Naive thymus-derived CD8-positive, alpha-beta T cell (primary cell): Measurements from ENCODE around the gene LGALS8. TPM values are rescaled to one million over a fixed set of nuclear protein-coding genes. Genes with fewer than 3 reads are reported as not detected.
"Not testable (repeated sequence)": the region's sequence is repeated elsewhere in the genome, so short reads cannot be mapped to it uniquely, and the experiment has no call there.

Source experiments
- ATAC-seq, 2 donors: fragments of 150-1000 bp; cut with Tn5 transposase in 1 of 2; sonication (Bioruptor Pico), chemical (Tn5 transposase) in 1 of 2; 1 replicate in 1 of 2; 2 replicates in 1 of 2; pipeline ENCODE4 v1.10.0; 2021; ENCODE audit warnings: mild to moderate bottlenecking in 2 of 2, moderate library complexity in 2 of 2
- POLR2A ChIA-PET: fragments of 350-600 bp; sonication (Branson Sonifier 250); formaldehyde crosslinking; loops from one replicate; lab custom pipeline; 2021; ENCODE audit warnings: antibody characterized with exemption; lab: Charles Lee
- DNase-seq, 10 donors: peaks; one replicate each; pipeline versions ENCODE4 v3.0.0 to v3.0.0-alpha.2; 2020 to 2022
- H3K27ac Mint-ChIP-seq, 10 donors: one replicate each; pipeline ENCODE4 v1.8.0; 2020 to 2022; ENCODE audit warnings: mild to moderate bottlenecking in 10 of 10, mixed read lengths in 10 of 10, moderate library complexity in 4 of 10, inconsistent platforms in 1 of 10
- H3K27me3 Mint-ChIP-seq, 5 donors: one replicate each; pipeline ENCODE4 v1.8.0; 2021 to 2022; ENCODE audit warnings: mixed read lengths in 5 of 5
- H3K36me3 Mint-ChIP-seq, 3 donors: one replicate each; pipeline ENCODE4 v1.8.0; 2020 to 2022; ENCODE audit warnings: mixed read lengths in 3 of 3, mild to moderate bottlenecking in 2 of 3, inconsistent platforms in 1 of 3
- H3K4me1 Mint-ChIP-seq, 4 donors: one replicate each; pipeline ENCODE4 v1.8.0; 2021 to 2022; ENCODE audit warnings: mixed read lengths in 4 of 4
- H3K4me3 Mint-ChIP-seq, 10 donors: one replicate each; pipeline ENCODE4 v1.8.0; 2020 to 2022; ENCODE audit warnings: mild to moderate bottlenecking in 10 of 10, mixed read lengths in 10 of 10, moderate library complexity in 6 of 10, inconsistent platforms in 1 of 10
- H3K9me3 Mint-ChIP-seq, 9 donors: one replicate each; pipeline ENCODE4 v1.8.0; 2020 to 2022; ENCODE audit warnings: mixed read lengths in 9 of 9, mild to moderate bottlenecking in 3 of 9, inconsistent platforms in 1 of 9, moderate library complexity in 1 of 9
- polyA plus RNA-seq, 3 donors: library from polyadenylated mRNA; unstranded; fragments of 300-500 nt; fragmentation: Illumina TruSeq; gene quantifications; one replicate each; pipeline ENCODE4 v1.2.3, GENCODE V29; 2021
- total RNA-seq, 8 experiments: library from RNA in 2 of 8; stranded (reverse) in 2 of 8; gene quantifications; one replicate each; pipeline ENCODE4 v1.2.3 and lab custom pipeline; 2021 to 2026

The LGALS8 gene
- total RNA-seq (100 to 1,000 TPM; 102 to 113 TPM), polyA plus RNA-seq (10 to 100 TPM; 29.3 to 40.8 (median 36.3) TPM), total RNA-seq (lab: John Stamatoyannopoulos, UW) (80.0 to 241 (median 141) reads per million in 6 experiments)

DNA sequence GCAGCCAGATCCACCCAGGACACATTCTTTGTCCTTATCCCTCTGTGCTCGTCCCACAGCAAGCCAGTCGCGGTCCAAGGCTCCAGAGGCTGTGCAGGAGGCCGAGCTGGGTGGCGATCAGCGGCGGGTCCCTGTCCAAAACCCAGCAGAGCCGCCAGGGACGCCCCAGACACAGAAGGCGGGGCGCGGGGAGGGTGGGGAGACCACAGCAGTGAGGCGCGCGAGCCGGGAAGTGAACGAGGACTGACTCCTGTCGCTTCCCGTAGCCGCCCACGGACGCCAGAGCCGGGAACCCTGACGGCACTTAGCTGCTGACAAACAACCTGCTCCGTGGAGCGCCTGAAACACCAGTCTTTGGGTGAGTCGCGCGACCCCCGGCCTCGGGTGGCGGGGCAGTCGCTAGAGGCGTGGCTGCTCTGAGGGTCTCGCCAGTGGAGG is at the start of gene LGALS8:
TSS of gene LGALS8 (plus strand) at position 279 of the 438 bp plus-strand sequence. CDS start 2,089 bp downstream, outside the sequence.
- Mint-ChIP-seq H3K4me3 (peak within 1 kb of the TSS; percentile 92 to 100 (median 99)), H3K4me1 (peaks cover 11 to 29% (median 22%) of the 10 kb centered on the region in 4 donors), H3K36me3 (peaks cover 0 to 25% (median 5%) of the 10 kb centered on the region in 3 donors), H3K9me3 (no peaks in the 10 kb centered on the region), H3K27ac (peak within 1 kb of the TSS; percentile 93 to 100 (median 98)), H3K27me3 (peaks cover 0 to 5% (median 0%) of the 10 kb centered on the region in 5 donors)
- POLR2A ChIA-PET: interaction anchor here (1.0 kb wide), 1 partner anchor 22 kb away, joined by 3 read pairs; no protein-coding TSS in a partner anchor
- ATAC-seq: peak; percentile 84 to 86
- DNase-seq: peak; percentile 74 to 90 (median 80)

DNA sequence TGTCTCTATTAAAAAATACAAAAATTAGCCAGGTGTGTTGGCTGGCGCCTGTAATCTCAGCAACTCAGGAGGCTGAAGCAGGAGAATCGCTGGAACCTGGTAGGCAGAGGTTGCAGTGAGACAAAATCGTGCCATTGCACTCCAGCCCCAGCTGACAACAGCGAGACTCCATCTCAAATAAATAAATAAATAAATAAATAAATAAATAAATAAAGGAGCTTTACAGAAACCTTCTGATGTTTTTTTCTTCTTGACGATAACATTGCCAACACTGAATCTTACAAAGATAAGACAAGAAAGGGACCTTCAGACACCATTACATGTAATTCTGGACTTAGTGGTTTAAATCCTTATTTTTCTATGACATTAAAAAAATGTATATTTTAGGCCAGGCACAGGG is 47.8 kb upstream of the LGALS8 start:
- no peak overlapping the region for H3K27ac Mint-ChIP-seq
- H3K4me1 Mint-ChIP-seq: no peaks in the 10 kb centered on the region
- no peaks in the 10 kb centered on the region for H3K36me3 Mint-ChIP-seq
- DNase-seq: no peak
- no peak for ATAC-seq
- no peak overlapping the region for H3K4me3 Mint-ChIP-seq
- peaks cover 2 to 9% (median 6%) of the 10 kb centered on the region in 5 donors for H3K27me3 Mint-ChIP-seq
- no peaks in the 10 kb centered on the region for H3K9me3 Mint-ChIP-seq
- POLR2A ChIA-PET: no interaction called here

DNA sequence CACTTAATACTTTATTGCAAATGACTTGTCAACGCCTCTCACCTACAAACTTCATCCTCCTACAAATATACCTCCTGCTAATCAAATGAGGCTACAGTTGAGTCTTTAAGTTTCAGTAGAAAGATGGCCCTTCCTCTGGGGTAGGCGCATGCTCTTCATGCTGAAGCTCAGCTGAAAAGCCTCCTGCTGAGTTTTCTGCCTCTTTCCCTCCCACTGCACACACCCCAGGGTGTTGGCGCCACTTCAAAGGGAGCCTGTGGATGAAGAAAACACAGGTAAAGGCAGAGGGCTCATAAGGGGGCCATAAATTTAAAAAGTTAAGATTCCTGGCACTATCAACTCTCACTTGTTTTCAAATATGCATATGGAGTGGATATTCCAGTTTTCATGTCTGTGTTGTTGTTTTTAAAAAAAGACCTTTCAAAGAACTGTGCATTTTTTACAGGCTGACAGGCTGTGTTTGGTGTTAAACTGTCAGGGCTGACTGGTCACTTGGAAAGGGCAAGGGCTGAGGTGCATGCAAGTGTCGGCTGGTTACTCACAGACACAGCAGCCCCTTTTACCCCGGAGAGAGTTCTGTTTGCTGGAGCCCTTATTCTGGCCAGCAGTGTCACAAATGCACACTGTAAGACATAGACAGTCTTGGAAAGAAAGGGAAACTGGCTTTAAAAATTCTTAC is 42.9 kb upstream of the LGALS8 start:
- Mint-ChIP-seq H3K27ac (no peak overlapping the region), H3K9me3 (no peaks in the 10 kb centered on the region), H3K27me3 (peaks cover 0 to 8% (median 3%) of the 10 kb centered on the region in 5 donors), H3K4me3 (no peak overlapping the region), H3K36me3 (no peaks in the 10 kb centered on the region), H3K4me1 (no peaks in the 10 kb centered on the region)
- POLR2A ChIA-PET: no interaction called here
- DNase-seq (no peak), ATAC-seq (no peak)

DNA sequence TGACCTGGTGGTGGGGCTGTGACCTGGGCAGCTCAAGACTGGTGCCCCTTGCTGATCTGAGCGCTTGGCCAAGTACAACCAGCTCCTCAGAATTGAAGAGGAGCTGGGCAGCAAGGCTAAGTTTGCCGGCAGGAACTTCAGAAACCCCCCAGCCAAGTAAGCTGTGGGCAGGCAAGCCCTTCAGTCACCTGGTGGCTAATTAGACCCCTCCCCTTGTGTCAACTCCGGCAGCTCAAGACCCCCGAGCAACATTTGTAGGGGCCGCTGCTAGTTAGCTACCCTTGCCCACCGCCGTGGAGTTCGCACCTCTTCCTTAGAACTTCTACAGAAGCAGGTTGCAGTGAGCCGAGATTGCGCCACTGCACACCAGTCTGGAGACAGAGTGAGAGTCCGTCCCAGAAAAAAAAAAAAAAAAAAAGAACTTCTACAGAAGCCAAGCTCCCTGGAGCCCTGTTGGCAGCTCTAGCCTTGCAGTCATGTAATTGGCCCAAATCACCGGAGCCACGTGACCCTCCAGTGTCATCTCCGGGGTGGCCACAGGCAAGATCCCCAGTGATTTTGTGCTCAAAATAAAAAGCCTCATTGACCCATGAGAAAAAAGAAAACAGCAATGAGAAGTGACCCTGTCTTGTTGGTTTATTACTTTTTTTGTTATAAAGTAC is 39.3 kb upstream of the LGALS8 start:
- ATAC-seq (no peak), DNase-seq (no peak)
- Mint-ChIP-seq H3K27ac (no peak overlapping the region), H3K9me3 (no peaks in the 10 kb centered on the region), H3K4me3 (no peak overlapping the region), H3K36me3 (no peaks in the 10 kb centered on the region), H3K27me3 (peaks cover 0 to 9% (median 0%) of the 10 kb centered on the region in 5 donors), H3K4me1 (no peaks in the 10 kb centered on the region)
- POLR2A ChIA-PET: no interaction called here

DNA sequence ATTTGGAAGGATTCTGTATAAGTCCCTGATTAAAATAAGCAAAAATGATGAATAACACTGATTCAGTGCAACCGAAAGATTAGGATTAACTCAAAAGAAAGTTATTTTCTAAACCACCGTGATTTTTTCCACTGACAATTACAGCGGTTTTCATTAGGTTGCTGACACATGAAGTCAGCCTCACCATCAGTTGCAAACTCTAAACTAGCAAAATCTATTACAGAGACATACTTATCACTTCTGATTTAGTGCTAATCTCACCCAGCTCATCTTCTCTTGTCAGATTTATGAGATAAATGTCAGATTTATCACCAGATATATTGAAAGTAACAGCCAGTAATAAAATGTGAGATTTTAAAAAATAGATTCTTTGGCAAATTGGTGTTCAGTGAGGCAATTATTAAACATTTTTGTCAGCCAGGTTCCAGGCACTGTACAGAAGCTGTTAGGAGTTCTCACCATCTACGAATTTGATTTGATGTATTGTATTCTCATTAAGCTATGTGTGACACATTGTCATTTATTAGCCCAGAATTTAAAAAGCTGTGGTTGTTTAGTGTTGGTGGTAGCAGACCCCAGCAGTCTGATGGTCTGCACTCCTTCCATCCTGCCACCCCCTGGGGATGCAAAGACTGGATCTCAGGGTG is 37.3 kb upstream of the LGALS8 start:
- Mint-ChIP-seq H3K4me3 (no peak overlapping the region), H3K27ac (peak overlapping the region in 1 of 10 donors; percentile 41), H3K27me3 (peaks cover 5 to 25% (median 12%) of the 10 kb centered on the region in 5 donors), H3K9me3 (no peaks in the 10 kb centered on the region), H3K36me3 (no peaks in the 10 kb centered on the region), H3K4me1 (peaks cover 5 to 7% (median 6%) of the 10 kb centered on the region in 4 donors)
- ATAC-seq (no peak), DNase-seq (no peak)
- POLR2A ChIA-PET: no interaction called here

DNA sequence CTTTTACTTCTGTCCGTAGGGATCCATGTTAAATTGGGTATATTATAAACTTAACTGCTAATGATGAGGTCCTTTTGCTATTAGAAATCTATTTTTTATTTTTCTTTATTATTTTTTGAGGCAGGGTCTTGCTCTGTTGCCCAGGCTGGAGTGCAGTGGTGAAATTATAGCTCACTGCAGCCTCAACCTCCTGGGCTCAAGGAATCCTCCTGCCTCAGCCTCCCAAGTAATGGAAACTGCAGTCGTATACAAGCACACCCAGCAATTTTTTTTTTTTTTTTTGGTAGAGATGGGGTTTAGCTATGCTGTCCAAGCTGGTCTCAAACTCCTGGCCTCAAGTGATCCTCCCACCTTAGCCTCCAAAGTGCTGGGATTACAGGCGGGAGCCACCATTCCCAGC is 34.6 kb upstream of the LGALS8 start:
- H3K9me3 Mint-ChIP-seq, H3K4me3 Mint-ChIP-seq, H3K27ac Mint-ChIP-seq, DNase-seq, ATAC-seq, POLR2A ChIA-PET, H3K36me3 Mint-ChIP-seq: not testable (repeated sequence)
- H3K27me3 Mint-ChIP-seq: peaks cover 5 to 37% (median 22%) of the 10 kb centered on the region in 5 donors
- peaks cover 7 to 11% (median 8%) of the 10 kb centered on the region in 4 donors for H3K4me1 Mint-ChIP-seq

DNA sequence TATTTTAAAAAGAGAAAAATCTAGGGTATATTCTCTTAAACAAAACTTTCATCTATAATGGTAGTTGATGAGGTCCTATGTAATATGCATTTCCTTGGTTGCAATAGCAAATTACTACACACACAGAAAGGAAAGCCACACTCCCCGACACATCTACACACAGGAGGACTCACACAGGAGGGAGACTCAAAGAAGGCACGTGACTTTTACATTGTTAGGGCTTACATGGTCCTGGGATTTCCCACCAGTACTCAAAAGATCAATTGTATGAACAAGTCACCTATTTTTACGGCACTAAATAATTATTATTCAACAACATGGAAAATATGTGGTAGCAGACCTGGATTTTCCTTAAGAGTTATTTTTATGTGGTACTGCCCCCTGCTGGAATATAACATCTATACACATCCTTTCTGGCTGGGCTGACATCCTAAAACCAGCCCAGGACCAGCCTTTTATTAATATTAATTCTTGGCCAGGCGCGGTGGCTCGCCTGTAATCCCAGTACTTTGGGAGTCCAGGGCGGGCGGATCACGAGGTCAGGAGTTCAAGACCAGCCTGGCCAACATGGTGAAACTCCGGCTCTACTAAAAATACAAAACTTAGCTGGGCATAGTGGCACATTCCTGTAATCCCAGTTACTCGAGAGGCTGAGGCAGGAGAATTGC is 33.9 kb upstream of the LGALS8 start:
- peak in 1 of 2 donors; percentile 32 for ATAC-seq
- Mint-ChIP-seq H3K27ac (no peak overlapping the region), H3K9me3 (no peaks in the 10 kb centered on the region), H3K4me1 (peaks cover 7 to 11% (median 8%) of the 10 kb centered on the region in 4 donors), H3K27me3 (peaks cover 5 to 43% (median 24%) of the 10 kb centered on the region in 5 donors), H3K36me3 (no peaks in the 10 kb centered on the region), H3K4me3 (no peak overlapping the region)
- POLR2A ChIA-PET: interaction anchor here (0.6 kb wide), 1 partner anchor 28 kb away, joined by 6 read pairs; no protein-coding TSS in a partner anchor
- DNase-seq: peak in 3 of 10 donors; percentile 34 to 50 (median 44)

DNA sequence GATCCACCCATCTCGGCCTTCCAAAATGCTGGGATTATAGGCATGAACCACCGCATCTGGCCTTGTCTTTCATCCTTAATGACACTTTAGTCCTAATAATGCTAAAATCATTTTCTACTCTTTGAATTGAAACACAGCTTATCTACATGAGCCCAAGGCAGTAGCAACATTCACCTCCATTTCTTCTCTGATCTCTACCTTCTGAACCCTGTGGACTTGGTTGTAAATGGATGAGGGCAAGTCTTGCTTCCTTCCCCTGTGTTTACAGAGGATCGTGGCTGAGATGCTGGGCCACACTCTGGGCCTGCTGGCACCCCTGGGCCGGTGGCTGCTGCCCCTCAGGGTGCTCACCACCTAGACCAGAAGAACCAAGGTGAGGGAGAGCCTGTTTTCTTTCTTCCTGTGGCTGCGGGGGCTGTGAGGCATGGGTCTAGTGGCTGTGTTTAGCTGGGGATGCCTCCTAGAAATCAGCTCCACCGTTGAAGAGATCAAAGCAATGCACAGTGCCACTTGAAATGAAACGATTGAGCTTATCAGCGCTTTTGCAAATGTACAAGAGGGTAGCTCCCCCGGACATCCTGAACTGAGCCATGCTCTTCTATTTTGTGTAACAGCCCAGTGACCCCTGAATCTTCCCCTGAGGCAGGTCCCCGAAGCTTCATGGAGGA is 32.2 kb upstream of the LGALS8 start:
- Mint-ChIP-seq H3K27ac (peak overlapping the region in 2 of 10 donors; percentile 47 to 70), H3K27me3 (peaks cover 8 to 53% (median 25%) of the 10 kb centered on the region in 5 donors), H3K4me3 (peak overlapping the region in 1 of 10 donors; percentile 43), H3K36me3 (no peaks in the 10 kb centered on the region), H3K9me3 (no peaks in the 10 kb centered on the region), H3K4me1 (peaks cover 7 to 11% (median 8%) of the 10 kb centered on the region in 4 donors)
- ATAC-seq (no peak), DNase-seq (no peak)
- POLR2A ChIA-PET: interaction anchor here (0.5 kb wide), 1 partner anchor 379 kb away, joined by 3 read pairs; no protein-coding TSS in a partner anchor

DNA sequence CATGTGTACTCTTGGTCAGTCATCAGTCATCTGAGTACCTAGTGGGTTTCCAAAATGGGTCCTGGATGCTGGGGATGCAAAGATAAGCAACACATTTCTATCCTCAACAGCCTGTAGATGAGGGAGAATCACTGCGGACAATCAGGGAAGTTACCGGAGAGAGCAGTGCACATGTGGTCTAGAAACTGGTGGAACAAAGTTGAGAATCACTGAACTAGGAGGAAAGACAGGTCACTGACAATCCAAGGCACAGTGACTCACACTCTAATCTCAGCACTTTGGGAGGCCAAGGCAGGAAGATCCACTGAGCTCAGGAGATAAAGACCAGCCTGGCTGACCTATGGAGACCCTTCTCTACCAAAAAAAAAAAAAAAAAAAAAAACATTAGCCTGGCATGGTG is 31.4 kb upstream of the LGALS8 start:
- no peaks in the 10 kb centered on the region for H3K36me3 Mint-ChIP-seq
- peaks cover 7 to 11% (median 8%) of the 10 kb centered on the region in 4 donors for H3K4me1 Mint-ChIP-seq
- ATAC-seq (no peak), DNase-seq (no peak)
- H3K4me3 Mint-ChIP-seq: no peak overlapping the region
- H3K27ac Mint-ChIP-seq: no peak overlapping the region
- POLR2A ChIA-PET: no interaction called here
- H3K9me3 Mint-ChIP-seq: no peaks in the 10 kb centered on the region
- peaks cover 8 to 53% (median 29%) of the 10 kb centered on the region in 5 donors for H3K27me3 Mint-ChIP-seq

DNA sequence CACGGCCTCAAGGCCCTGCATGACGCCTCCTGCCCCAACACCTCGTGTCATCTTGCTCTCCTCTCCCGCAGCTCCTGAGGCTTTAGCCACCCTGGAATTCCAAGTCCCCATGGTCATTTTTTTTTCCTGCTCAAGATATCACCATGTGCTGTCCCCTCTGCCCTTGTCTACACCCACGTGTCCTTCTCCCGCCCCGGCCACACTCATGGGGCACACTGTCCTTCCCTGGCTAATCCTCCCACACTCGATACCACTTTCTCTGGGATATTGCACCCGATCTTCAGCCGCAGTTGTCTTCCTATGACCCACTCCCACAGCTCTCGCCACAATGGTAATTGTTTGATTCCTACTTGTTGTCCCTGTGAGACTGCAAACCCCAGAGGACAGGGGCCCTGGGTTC is 29.7 kb upstream of the LGALS8 start:
- H3K4me1 Mint-ChIP-seq: peaks cover 7 to 11% (median 8%) of the 10 kb centered on the region in 4 donors
- DNase-seq (no peak), ATAC-seq (no peak)
- no peaks in the 10 kb centered on the region for H3K36me3 Mint-ChIP-seq
- H3K27me3 Mint-ChIP-seq: peaks cover 10 to 53% (median 33%) of the 10 kb centered on the region in 5 donors
- no peak overlapping the region for H3K4me3 Mint-ChIP-seq
- H3K9me3 Mint-ChIP-seq: no peaks in the 10 kb centered on the region
- POLR2A ChIA-PET: no interaction called here
- peak overlapping the region in 1 of 10 donors; percentile 9 for H3K27ac Mint-ChIP-seq

DNA sequence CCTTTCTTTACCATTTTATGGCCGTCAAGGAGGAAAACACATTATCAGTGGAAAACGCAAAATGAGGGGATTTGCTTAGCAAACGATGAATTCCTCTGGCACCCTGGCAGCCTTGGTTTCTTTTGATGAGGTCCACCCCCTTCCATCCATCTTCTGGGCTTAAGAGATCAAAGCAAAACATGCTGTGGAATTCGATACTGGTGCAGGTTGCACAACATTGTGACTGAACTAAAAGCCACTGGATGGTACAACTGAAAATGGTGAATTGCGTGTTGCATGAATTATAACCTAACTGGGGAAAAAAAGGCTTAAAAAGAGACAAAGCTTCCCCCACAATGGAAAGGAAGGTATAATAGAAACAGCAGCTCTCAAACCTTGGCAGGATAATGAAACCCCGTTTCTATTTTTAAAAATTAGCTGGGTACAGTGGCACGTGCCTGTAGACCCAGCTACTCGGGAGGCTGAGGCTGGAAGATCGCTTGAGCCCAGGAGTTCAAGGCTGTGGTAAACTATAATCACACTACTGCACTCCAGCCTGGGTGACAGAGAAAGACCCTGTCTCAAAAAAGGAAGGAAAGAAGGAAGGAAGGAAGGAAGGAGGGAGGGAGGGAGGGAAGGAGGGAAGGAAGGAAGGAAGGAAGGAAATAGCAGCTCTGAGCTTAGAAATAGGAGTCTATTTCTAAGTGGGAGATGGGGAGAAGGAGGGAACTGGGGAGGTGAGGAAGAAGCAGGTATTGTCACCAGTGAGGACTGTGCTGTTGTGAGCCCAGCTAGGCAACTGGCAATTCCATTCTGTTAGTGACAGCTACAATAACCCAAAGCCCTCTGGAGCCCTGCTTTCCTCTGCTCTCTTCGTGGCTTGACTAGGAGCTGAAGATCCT is 29.0 kb upstream of the LGALS8 start:
- ATAC-seq (no peak), DNase-seq (no peak)
- Mint-ChIP-seq H3K4me1 (peaks cover 6 to 11% (median 8%) of the 10 kb centered on the region in 4 donors), H3K4me3 (no peak overlapping the region), H3K27me3 (peaks cover 7 to 48% (median 30%) of the 10 kb centered on the region in 5 donors), H3K9me3 (no peaks in the 10 kb centered on the region), H3K27ac (no peak overlapping the region), H3K36me3 (no peaks in the 10 kb centered on the region)
- POLR2A ChIA-PET: no interaction called here
